GM23248 (cell line): Measurements from ENCODE around the gene PLA2G2F. TPM values are rescaled to one million over a fixed set of nuclear protein-coding genes. Genes with fewer than 3 reads are reported as not detected.

Experiments used
- DNase-seq: peaks from one replicate; pipeline ENCODE4 v3.0.0-alpha.2; 2015
- H2AFZ ChIP-seq: fragments of 200-600 bp; sonication (generic); 2 replicates; pipeline ENCODE4 v1.6.1; 2016; ENCODE audit warnings: antibody characterized with exemption
- H3F3A ChIP-seq: fragments of 200-600 bp; sonication (generic); 2 replicates; pipeline ENCODE4 v1.6.1; 2016; ENCODE audit warnings: mild to moderate bottlenecking, antibody characterized with exemption, mixed run types; ENCODE audit not compliant: insufficient read depth
- H3K27ac ChIP-seq: fragments of 200-600 bp; sonication (generic); 2 replicates; pipeline ENCODE4 v1.5.1; 2016; ENCODE audit warnings: mild to moderate bottlenecking
- H3K27me3 ChIP-seq: fragments of 200-600 bp; sonication (generic); replicated peaks from 2 replicates; pipeline ENCODE4 v1.6.1; 2016; ENCODE audit warnings: mild to moderate bottlenecking; ENCODE audit not compliant: insufficient read depth
- H3K36me3 ChIP-seq: fragments of 200-600 bp; sonication (generic); 2 replicates; pipeline ENCODE4 v1.6.1; 2016; ENCODE audit warnings: low read depth, mild to moderate bottlenecking
- H3K4me1 ChIP-seq: fragments of 200-600 bp; sonication (generic); 2 replicates; pipeline ENCODE4 v1.6.1; 2016; ENCODE audit warnings: mild to moderate bottlenecking; ENCODE audit not compliant: insufficient read depth
- H3K4me2 ChIP-seq: fragments of 200-600 bp; sonication (generic); one replicate; pipeline ENCODE4 v1.6.1; 2016; ENCODE audit warnings: mild to moderate bottlenecking; ENCODE audit not compliant: unreplicated experiment
- H3K4me3 ChIP-seq: fragments of 200-600 bp; sonication (generic); 2 replicates; pipeline ENCODE4 v1.5.1; 2016; ENCODE audit warnings: mild to moderate bottlenecking
- H3K79me2 ChIP-seq: fragments of 200-600 bp; sonication (generic); 2 replicates; pipeline ENCODE4 v1.6.1; 2016; ENCODE audit warnings: mild to moderate bottlenecking; ENCODE audit not compliant: insufficient read depth
- H3K9ac ChIP-seq: fragments of 200-600 bp; sonication (generic); 2 replicates; pipeline ENCODE4 v1.6.1; 2016; ENCODE audit warnings: mild to moderate bottlenecking
- H3K9me2 ChIP-seq: fragments of 200-600 bp; sonication (generic); 2 replicates; pipeline ENCODE4 v1.6.1; 2016; ENCODE audit warnings: mixed run types, mild to moderate bottlenecking, moderate library complexity; ENCODE audit not compliant: insufficient read depth
- H3K9me3 ChIP-seq: fragments of 200-600 bp; sonication (generic); one replicate; pipeline ENCODE4 v1.6.1; 2017; ENCODE audit warnings: low read depth
- H4K20me1 ChIP-seq: fragments of 200-600 bp; sonication (generic); 2 replicates; pipeline ENCODE4 v1.6.0; 2016; ENCODE audit not compliant: insufficient read depth
- EZH2 ChIP-seq: fragments of 200-600 bp; sonication (generic); IDR thresholded peaks from 2 replicates; pipeline ENCODE4 v1.6.1; 2018; ENCODE audit warnings: antibody characterized with exemption, mild to moderate bottlenecking; ENCODE audit not compliant: insufficient read depth, poor library complexity, severe bottlenecking
- EZH2phosphoT487 ChIP-seq: fragments of 200-600 bp; sonication (generic); IDR thresholded peaks from 2 replicates; pipeline ENCODE4 v1.6.1; 2018; ENCODE audit warnings: antibody characterized with exemption, moderate library complexity, mild to moderate bottlenecking, low read depth; ENCODE audit not compliant: insufficient read depth
- WGBS, 2 experiments: methylation state at CpG; one replicate each; pipeline ENCODE4 v1.1.6; 2015 to 2017; ENCODE audit warnings: low lambda C conversion rate in 2 of 2, low coverage in 1 of 2; ENCODE audit errors: missing lambda C conversion rate in 2 of 2; 5-methylcytosine and 5-hydroxymethylcytosine counted together
- in situ Hi-C: fragments of 300-500 bp; cut with MboI; formaldehyde crosslinking; loops from 2 replicates; pipeline ENCODE4 v1.15.0; 2020
- polyA plus RNA-seq: library from polyadenylated mRNA; unstranded; fragments of >200 nt; fragmentation: Nextera tagmentation; extraction: Ambion mirVana; gene quantifications from 2 replicates; pipeline ENCODE4 v1.2.1, GENCODE V29; 2016
- total RNA-seq: library from RNA; depleted of rRNA; stranded (reverse); fragments of >200 nt; shearing (Covaris generic); gene quantifications from 2 replicates; pipeline ENCODE4 v1.2.3, GENCODE V29; 2014

PLA2G2F gene
- total and polyA plus RNA-seq, 2 experiments from 2014 or later, result not detected

- Histone ChIP-seq H3K9me2 (no peaks in the 10 kb centered on the region), H4K20me1 (no peaks in the 10 kb centered on the region), H3F3A (no peaks in the 10 kb centered on the region), H3K27ac (no peak overlapping the region), H3K9me3 (no peaks in the 10 kb centered on the region), H3K4me2 (no peak overlapping the region), H3K9ac (no peak overlapping the region), H3K36me3 (no peaks in the 10 kb centered on the region), H3K79me2 (no peaks in the 10 kb centered on the region), H3K4me3 (no peak overlapping the region), H3K4me1 (peaks cover 6% of the 10 kb centered on the region), H3K27me3 (no peaks in the 10 kb centered on the region; the same call in 1 of the 2 replicates), H2AFZ (no peak overlapping the region)
- TF ChIP-seq EZH2phosphoT487, result no peak
- TF ChIP-seq EZH2, result no peak
- WGBS, 2 experiments, result 77 to 83% methylated on average over 12 to 13 of the region's 13 CpGs
- in situ Hi-C loops, result no loop called here
- DNase-seq, result no peak
Measured at GRCh38 chr1:20147846-20148570, 8.9 kb downstream of the PLA2G2F start.

- Histone ChIP-seq H3K4me2 (no peak overlapping the region), H3K36me3 (no peaks in the 10 kb centered on the region), H3K9me3 (no peaks in the 10 kb centered on the region), H3K9ac (no peak overlapping the region), H2AFZ (no peak overlapping the region), H3K27ac (no peak overlapping the region), H3K4me1 (peaks cover 10% of the 10 kb centered on the region), H3K4me3 (no peak overlapping the region), H3K79me2 (no peaks in the 10 kb centered on the region), H3F3A (no peaks in the 10 kb centered on the region), H4K20me1 (no peaks in the 10 kb centered on the region), H3K9me2 (no peaks in the 10 kb centered on the region), H3K27me3 (no peaks in the 10 kb centered on the region; the same call in 1 of the 2 replicates)
- 77 to 85% methylated on average over 13 of the region's 13 CpGs for WGBS, 2 experiments
- no peak for DNase-seq
- in situ Hi-C loops, result no loop called here
- TF ChIP-seq EZH2, result no peak
- no peak for TF ChIP-seq EZH2phosphoT487
Measured at GRCh38 chr1:20148571-20149500, 9.7 kb downstream of the PLA2G2F start.

- Histone ChIP-seq H3K9me2 (no peaks in the 10 kb centered on the region), H3K27me3 (no peaks in the 10 kb centered on the region), H3K36me3 (no peaks in the 10 kb centered on the region), H3K4me1 (peaks cover 10% of the 10 kb centered on the region), H4K20me1 (no peaks in the 10 kb centered on the region), H3K4me3 (no peak overlapping the region), H3K9me3 (no peaks in the 10 kb centered on the region), H3F3A (no peaks in the 10 kb centered on the region), H3K79me2 (no peaks in the 10 kb centered on the region), H3K4me2 (no peak overlapping the region), H3K9ac (no peak overlapping the region), H3K27ac (no peak overlapping the region), H2AFZ (no peak overlapping the region)
- WGBS, 2 experiments, result 82 to 88% methylated on average over 18 to 27 of the region's 27 CpGs
- TF ChIP-seq EZH2phosphoT487 (no peak), EZH2 (no peak)
- in situ Hi-C loops, result no loop called here
- no peak for DNase-seq
Measured at GRCh38 chr1:20149601-20150325, 10.6 kb downstream of the PLA2G2F start.

- H3K4me3 ChIP-seq, result no peak overlapping the region
- no peaks in the 10 kb centered on the region for H3K9me2 ChIP-seq
- no peaks in the 10 kb centered on the region for H3K36me3 ChIP-seq
- H3K9ac ChIP-seq, result no peak overlapping the region
- no peak for TF ChIP-seq EZH2
- no peak for TF ChIP-seq EZH2phosphoT487
- in situ Hi-C loops, result no loop called here
- no peak overlapping the region for H3K4me2 ChIP-seq
- no peak overlapping the region for H2AFZ ChIP-seq
- 93 to 94% methylated on average over 8 of the region's 8 CpGs for WGBS, 2 experiments
- DNase-seq, result no peak
- no peaks in the 10 kb centered on the region for H3K27me3 ChIP-seq
- peaks cover 10% of the 10 kb centered on the region for H3K4me1 ChIP-seq
- H3K9me3 ChIP-seq, result no peaks in the 10 kb centered on the region
- H3K27ac ChIP-seq, result no peak overlapping the region
- no peaks in the 10 kb centered on the region for H3F3A ChIP-seq
- H4K20me1 ChIP-seq, result no peaks in the 10 kb centered on the region
- H3K79me2 ChIP-seq, result no peaks in the 10 kb centered on the region
Measured at GRCh38 chr1:20150326-20150705, 11.2 kb downstream of the PLA2G2F start.
